GM12873 (cell line): ENCODE results near the gene MYL5.

ENCODE experiments used
- CTCF ChIP-seq: IDR thresholded peaks from 2 replicates; pipeline ENCODE4 v1.5.1; 2012; ENCODE audit warnings: low read depth, mild to moderate bottlenecking, moderate library complexity, low read length, control low read depth; ENCODE audit not compliant: insufficient read depth; ENCODE audit errors: missing control alignments

Gene MYL5

DNA sequence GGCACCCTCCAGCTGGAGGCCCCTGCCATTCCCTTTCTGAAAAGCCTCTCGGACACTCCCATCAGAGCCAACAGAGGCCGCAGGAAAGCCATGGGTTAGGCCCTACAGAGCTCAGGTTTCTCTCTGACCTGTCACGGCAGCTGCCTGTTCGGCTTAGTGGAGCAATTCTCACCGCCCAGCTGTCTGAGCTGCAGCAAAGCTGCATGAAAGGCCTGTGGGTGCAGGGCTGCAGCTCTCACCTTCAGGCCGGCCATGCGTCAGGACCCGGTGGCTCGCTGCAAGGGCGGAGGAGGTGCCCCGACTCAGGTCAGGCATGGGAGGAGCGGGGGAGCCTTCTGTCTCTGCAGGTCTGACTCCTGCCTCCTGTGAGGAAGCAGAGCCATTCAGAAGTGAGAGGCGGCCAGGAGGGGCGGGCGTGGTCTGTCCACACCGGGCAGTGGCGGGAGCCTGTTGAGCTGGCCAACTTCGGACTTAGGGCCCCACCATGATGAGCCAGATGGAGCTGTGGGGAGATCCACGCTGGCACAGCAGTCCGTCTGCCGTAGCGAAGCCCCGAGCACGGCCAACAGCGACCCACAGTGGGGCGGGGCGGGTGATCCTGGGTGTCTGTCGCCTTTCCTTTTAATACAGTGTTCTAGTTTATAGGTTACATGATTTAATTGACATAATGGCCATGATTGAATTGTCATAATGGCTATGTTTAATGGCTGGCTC, 25.6 kb upstream of the MYL5 start:
- no peak for TF ChIP-seq CTCF

GRCh38 chr4:649293-649625, 25.1 kb upstream of the MYL5 start:
- TF ChIP-seq CTCF, result no peak

DNA sequence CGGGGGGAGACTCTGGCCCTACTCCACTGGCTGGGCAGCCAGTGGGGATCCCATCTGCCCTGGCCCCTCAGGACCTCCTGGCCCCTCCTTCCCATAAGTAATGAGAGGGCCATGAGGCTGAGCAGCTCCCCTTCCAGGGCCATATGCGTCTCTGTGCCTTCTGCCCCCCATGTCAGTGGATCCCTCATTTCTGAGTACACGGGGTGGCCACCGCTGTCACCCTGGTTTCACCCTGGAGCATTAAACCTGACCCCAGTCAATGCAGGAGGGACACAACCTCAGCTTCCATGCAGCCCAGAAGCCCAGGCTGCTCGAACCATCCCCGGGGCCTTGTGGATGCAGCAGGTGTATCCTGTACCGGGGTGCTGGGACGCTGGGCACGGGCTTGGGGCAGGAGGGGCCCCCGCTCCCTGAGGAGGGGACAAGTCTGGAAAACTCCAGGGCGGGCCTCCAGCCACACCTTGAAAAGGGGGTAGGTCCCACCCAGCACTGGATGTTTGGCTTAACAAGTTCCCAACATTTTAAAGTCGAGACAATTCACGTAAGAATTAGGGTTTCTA, 24.5 kb upstream of the MYL5 start:
- TF ChIP-seq CTCF, result no peak

- TF ChIP-seq CTCF, result no peak
Observed at GRCh38 chr4:650461-650860, 23.9 kb upstream of the MYL5 start.

- TF ChIP-seq CTCF, result no peak
Observed at GRCh38 chr4:650951-651883, 23.1 kb upstream of the MYL5 start.

DNA sequence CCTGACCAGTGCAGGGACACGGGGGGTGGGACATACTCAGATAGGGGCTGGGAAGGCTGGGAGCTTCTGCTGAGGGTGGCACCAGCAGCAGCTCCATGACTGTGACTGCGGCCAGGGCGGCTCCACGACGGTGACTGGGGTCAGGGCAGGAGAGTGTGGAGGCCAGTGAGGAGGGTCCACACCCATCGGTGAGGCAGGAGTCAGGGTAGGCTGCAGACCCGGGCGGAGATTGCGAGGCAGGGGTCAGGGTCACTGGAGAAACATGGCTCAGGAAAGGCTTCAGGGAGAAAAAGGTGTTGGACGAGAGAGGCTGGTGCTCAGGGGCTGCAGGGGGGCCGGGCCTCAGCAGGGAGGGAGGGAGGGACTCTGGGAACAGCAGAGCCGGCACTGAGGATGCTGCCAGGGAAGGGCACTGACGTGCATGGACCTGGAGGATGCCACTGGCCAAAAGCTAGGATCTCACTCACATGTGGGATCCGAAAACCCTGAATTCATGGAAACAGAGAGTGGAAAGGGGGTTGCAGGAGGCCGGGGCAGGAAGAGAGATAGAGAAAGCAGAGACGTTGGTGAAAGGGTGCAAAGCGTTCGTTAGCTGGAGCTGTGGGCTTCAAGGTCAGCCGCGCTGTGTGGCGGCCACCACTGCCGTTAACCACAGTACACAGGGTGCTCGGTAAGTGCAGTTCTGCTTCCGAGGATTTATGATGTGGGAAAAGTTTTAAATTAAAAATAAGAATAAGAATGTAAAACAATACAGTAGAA, 22.3 kb upstream of the MYL5 start:
- no peak for TF ChIP-seq CTCF
